Stimulated activated CD4-positive, alpha-beta T cell treated with anti-CD3 and anti-CD28 coated beads, TNF-alpha, amount 100 ng/mL, for 1 hour (primary cell): ENCODE data around the gene MYEOV.

Source experiments
- DNase-seq, 3 donors: peaks; one replicate each; pipeline ENCODE4 v3.0.0-alpha.2; 2020; ENCODE audit warnings: low read depth in 3 of 3, low spot score in 1 of 3

MYEOV gene

GRCh38 chr11:69301081-69301454, 7.1 kb downstream of the MYEOV start:
- DNase-seq = no peak

- DNase-seq = no peak
Measured at GRCh38 chr11:69301455-69302401, 7.8 kb downstream of the MYEOV start.

GRCh38 chr11:69302447-69303020, 8.6 kb downstream of the MYEOV start:
- DNase-seq = no peak

- no peak for DNase-seq
Measured at GRCh38 chr11:69303427-69303826, 9.5 kb downstream of the MYEOV start.

GRCh38 chr11:69304258-69304657, 10.3 kb downstream of the MYEOV start:
- DNase-seq = no peak

GRCh38 chr11:69304686-69305085, 10.7 kb downstream of the MYEOV start:
- no peak for DNase-seq

- no peak for DNase-seq
Measured at GRCh38 chr11:69305885-69306540, 12.1 kb downstream of the MYEOV start.

GRCh38 chr11:69306821-69307220, 12.9 kb downstream of the MYEOV start:
- DNase-seq = no peak

GRCh38 chr11:69307421-69307820, 13.5 kb downstream of the MYEOV start:
- no peak for DNase-seq

GRCh38 chr11:69307871-69308431, 14.0 kb downstream of the MYEOV start:
- no peak for DNase-seq

- DNase-seq = no peak
Measured at GRCh38 chr11:69308491-69308911, 14.5 kb downstream of the MYEOV start.

- DNase-seq = no peak
Measured at GRCh38 chr11:69308936-69309615, 15.1 kb downstream of the MYEOV start.

GRCh38 chr11:69309631-69310280, 15.8 kb downstream of the MYEOV start:
- DNase-seq = no peak

- no peak for DNase-seq
Measured at GRCh38 chr11:69310351-69310750, 16.4 kb downstream of the MYEOV start.

- DNase-seq = no peak
Measured at GRCh38 chr11:69310934-69311766, 17.2 kb downstream of the MYEOV start.

GRCh38 chr11:69311767-69312385, 17.9 kb downstream of the MYEOV start:
- DNase-seq = no peak

GRCh38 chr11:69312453-69313404, 18.8 kb downstream of the MYEOV start:
- no peak for DNase-seq

GRCh38 chr11:69313992-69314391, 20.0 kb downstream of the MYEOV start:
- no peak for DNase-seq
